ENCODE results near the gene ABCG8.

ABCG8 gene

DNA sequence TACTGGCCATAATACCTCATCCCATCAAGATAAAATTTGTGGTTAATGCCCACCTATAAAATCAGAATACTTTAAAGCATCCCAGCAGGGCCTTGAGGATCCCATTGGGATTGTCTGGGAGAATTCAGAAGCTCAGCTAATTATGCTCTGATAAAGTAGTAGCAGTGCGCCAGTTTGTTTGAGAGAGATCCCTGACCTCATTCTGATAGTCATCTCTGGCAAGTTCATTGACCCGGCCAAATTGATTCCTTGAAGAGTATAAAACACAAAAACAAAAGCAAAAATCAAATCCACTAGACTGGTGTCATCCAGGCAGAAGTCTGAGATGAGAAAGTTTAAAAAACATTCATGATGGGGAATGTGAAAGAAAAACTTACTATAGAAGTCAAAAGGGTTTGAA, 14.3 kb upstream of the ABCG8 start:
- Histone ChIP-seq H3K27ac (no peak overlapping the region), H3K4me3 (no peak overlapping the region)
- DNase-seq (ENCODE audit: low spot score), result no peak
- TF ChIP-seq, protein P1, sequence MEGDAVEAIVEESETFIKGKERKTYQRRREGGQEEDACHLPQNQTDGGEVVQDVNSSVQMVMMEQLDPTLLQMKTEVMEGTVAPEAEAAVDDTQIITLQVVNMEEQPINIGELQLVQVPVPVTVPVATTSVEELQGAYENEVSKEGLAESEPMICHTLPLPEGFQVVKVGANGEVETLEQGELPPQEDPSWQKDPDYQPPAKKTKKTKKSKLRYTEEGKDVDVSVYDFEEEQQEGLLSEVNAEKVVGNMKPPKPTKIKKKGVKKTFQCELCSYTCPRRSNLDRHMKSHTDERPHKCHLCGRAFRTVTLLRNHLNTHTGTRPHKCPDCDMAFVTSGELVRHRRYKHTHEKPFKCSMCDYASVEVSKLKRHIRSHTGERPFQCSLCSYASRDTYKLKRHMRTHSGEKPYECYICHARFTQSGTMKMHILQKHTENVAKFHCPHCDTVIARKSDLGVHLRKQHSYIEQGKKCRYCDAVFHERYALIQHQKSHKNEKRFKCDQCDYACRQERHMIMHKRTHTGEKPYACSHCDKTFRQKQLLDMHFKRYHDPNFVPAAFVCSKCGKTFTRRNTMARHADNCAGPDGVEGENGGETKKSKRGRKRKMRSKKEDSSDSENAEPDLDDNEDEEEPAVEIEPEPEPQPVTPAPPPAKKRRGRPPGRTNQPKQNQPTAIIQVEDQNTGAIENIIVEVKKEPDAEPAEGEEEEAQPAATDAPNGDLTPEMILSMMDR (IDR thresholded peaks at IDR 0.05), result no peak

DNA sequence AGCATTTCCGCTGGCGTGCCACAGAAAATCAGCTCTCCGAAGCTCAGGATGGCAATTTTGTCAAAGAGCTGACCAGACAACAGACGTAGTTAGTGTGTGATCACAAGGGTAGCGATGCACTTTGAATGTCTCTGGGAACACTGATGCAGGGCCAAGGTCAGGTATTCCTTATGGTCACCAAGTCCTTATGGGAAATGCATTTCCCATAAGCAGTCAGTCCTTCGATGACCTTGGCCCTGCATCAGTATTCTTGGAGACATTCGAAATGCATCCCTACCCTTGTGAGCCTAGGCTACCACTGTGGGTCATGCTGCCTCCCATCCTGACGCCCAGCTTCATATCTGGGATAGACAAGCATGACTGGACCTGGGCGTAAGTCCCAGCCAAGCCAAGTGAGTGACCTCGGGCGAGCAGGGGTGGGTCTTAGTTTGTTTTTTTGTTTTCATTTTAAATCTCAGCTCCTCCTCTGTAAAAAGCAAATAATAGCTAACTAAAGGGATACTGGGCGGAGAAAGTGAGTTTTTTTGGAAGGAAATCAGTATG, 13.7 kb upstream of the ABCG8 start:
- Histone ChIP-seq H3K4me3 (no peak overlapping the region), H3K27ac (no peak overlapping the region)
- TF ChIP-seq, protein P1 (IDR thresholded peaks at IDR 0.05), result no peak
- DNase-seq (ENCODE audit: low spot score), result no peak

DNA sequence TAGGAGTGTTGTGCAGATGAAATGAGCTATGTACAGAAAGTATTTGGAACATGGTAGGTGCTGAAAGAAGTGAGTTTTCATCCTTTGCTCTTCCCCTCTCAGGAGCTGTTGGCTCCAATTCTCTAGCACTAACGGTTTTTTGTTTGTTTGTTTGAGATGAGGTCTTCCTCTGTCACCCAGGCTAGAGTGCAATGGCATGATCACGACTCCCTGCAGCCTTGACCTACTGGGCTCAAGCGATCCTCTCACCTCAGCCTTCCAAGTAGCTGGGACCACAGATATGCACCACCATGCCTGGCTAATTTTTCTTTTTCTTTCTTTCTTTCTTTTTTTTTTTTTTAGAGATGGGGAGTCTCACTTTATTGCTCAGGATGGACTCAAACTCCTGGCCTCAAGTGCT, 12.9 kb upstream of the ABCG8 start:
- DNase-seq (ENCODE audit: low spot score), result no peak
- Histone ChIP-seq H3K27ac (no peak overlapping the region), H3K4me3 (no peak overlapping the region)
- TF ChIP-seq, protein P1 (IDR thresholded peaks at IDR 0.05), result no peak

DNA sequence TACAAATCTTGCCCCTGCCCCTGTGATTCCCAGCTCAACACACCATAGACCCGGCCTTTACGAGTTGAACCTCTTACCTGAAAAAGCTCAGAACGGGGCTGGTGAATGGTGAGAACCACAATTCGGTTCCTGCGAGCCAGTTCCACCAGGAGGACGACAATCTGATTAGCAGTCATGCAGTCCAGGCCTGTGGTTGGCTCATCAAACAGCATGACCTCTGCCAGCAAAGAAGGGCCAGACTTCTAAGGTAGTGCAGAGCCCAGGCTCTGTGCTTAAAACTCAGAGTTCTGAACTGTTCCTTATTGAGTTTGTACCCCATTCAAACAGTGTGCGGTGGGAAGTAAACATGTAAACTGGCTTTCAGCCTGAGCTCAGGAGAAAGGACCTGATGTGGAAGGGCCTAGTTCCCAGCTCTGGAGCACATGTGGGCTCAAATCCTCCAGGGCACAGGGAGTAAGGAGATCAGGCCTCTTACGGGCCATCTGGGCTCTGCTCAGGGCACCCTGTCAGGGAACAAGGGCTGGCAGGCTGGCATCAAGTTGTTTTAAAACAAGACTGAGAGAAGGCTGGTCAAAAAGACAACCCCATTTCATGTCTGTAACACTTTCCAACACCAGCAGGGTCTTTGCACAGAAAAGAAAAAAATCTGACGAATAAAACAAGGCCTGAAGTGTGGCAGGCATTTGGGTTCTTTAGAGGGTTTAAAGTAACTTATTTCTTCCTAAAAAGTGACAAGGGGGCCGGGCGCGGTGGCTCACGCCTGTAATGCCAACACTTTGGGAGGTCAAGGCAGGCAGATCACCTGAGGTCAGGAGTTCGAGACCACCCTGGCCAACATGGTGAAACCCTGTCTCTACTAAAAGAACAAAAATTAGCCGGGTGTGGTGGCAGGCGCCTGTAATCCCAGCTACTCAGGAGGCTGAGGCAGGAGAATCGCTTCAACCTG, 12.2 kb upstream of the ABCG8 start:
- DNase-seq (ENCODE audit: low spot score), result no peak
- TF ChIP-seq, protein P1 (IDR thresholded peaks at IDR 0.05), result no peak
- Histone ChIP-seq H3K4me3 (no peak overlapping the region), H3K27ac (no peak overlapping the region)

DNA sequence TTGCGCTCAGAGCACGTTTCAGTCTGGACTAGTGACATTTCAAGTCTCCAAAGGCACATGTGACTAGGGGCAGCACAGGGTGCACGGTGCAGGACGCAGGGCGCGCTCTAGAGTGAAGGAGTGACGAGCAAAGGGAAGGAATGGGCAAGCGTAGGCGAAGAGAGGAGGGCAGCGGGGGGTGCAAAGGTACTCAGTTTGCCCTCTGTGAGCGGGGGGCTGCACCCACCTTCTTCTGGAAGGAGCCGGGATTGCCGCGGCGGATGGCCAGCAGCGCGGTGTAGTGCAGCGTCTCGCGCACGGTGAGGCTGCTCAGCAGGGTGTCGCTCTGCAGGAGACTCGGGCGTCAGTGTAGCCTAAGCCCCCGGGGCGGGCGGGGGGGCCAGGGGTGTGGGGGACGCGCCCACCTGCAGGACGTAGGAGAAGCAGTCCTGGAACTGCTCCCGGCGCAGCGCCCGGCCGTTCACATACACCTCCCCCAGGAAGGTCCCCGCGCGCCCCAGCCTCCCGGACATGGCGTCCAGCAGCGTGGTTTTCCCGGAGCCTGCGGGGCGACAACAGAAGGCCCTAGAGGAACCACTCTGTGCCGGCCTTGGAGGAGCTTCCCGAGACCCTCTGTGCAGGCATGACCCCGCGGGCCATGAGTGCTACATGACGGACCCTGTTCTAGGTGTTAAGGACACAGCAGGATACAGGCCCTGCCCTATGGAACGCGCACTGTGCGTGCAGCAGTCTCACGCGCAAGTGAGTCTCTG, 7.1 kb upstream of the ABCG8 start:
- DNase-seq (ENCODE audit: low spot score), result no peak
- H3K4me3 ChIP-seq, result peak overlapping the region; percentile 54
- no peak overlapping the region for H3K27ac ChIP-seq
- TF ChIP-seq, protein P1 (IDR thresholded peaks at IDR 0.05), result no peak

DNA sequence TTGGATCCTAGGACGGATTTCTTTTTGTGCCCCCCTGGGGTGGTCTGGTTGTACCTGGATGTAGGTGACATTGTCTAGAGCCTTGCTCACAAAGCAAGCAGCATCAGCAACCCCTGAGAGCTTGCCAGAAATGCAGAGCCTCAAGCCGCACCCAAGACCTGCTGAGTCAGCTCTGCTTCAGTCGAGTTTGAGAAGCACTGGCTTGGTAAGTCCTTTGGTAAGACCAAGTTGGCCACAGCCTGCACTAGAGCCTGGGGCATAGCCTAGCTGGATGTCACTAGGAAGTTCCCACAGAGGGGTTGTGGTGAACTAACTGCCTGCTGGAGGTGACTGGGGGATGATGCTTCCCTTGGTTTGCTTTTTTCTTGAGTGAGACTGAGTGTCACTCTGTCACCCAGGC, 6.3 kb upstream of the ABCG8 start:
- no peak for DNase-seq (ENCODE audit: low spot score)
- H3K4me3 ChIP-seq, result no peak overlapping the region
- TF ChIP-seq, protein P1 (IDR thresholded peaks at IDR 0.05), result no peak
- H3K27ac ChIP-seq, result no peak overlapping the region

Data from coronary artery (tissue), 2 donors.